Ishikawa (cell line): ENCODE results near the gene LRP1.

ENCODE experiments used
- CREB1 ChIP-seq: IDR thresholded peaks from 2 replicates; pipeline ENCODE4 v1.6.1; 2012; ENCODE audit warnings: low read depth
- EP300 ChIP-seq: IDR thresholded peaks from 2 replicates; pipeline ENCODE4 v1.6.1; 2012; ENCODE audit warnings: borderline replicate concordance
- MAX ChIP-seq: IDR thresholded peaks from 2 replicates; pipeline ENCODE4 v1.6.1; 2012
- NFIC ChIP-seq: IDR thresholded peaks from 2 replicates; pipeline ENCODE4 v1.6.1; 2012
- REST ChIP-seq: IDR thresholded peaks from 2 replicates; pipeline ENCODE4 v1.6.1; 2012; ENCODE audit warnings: low read depth, mild to moderate bottlenecking
- TAF1 ChIP-seq: IDR thresholded peaks from 2 replicates; pipeline ENCODE4 v1.6.1; 2012; ENCODE audit warnings: low read depth, mild to moderate bottlenecking
- USF1 ChIP-seq: IDR thresholded peaks from 2 replicates; pipeline ENCODE4 v1.6.1; 2012
- YY1 ChIP-seq: IDR thresholded peaks from 2 replicates; pipeline ENCODE4 v1.6.1; 2012; ENCODE audit warnings: low read depth

GRCh38 chr12:57258977-57259970, 131.0 kb downstream of the LRP1 start:
- no peak for TF ChIP-seq NFIC
- no peak for TF ChIP-seq CREB1
- no peak for TF ChIP-seq REST
- no peak for TF ChIP-seq USF1
- no peak for TF ChIP-seq YY1
- TF ChIP-seq EP300 = no peak
- no peak for TF ChIP-seq TAF1
- no peak for TF ChIP-seq MAX
